HG02588 (cell line): Measurements from ENCODE around the gene IGLL5.
"Not testable (repeated sequence)": the region's sequence is repeated elsewhere in the genome, so short reads cannot be mapped to it uniquely, and the experiment has no call there.

ENCODE experiments used
- ATAC-seq: cut with Tn5 transposase; IDR thresholded peaks from one replicate; pipeline ENCODE4 v1.9.1; 2021; ENCODE audit warnings: mild to moderate bottlenecking, moderate library complexity; ENCODE audit not compliant: unreplicated experiment

IGLL5 gene

DNA sequence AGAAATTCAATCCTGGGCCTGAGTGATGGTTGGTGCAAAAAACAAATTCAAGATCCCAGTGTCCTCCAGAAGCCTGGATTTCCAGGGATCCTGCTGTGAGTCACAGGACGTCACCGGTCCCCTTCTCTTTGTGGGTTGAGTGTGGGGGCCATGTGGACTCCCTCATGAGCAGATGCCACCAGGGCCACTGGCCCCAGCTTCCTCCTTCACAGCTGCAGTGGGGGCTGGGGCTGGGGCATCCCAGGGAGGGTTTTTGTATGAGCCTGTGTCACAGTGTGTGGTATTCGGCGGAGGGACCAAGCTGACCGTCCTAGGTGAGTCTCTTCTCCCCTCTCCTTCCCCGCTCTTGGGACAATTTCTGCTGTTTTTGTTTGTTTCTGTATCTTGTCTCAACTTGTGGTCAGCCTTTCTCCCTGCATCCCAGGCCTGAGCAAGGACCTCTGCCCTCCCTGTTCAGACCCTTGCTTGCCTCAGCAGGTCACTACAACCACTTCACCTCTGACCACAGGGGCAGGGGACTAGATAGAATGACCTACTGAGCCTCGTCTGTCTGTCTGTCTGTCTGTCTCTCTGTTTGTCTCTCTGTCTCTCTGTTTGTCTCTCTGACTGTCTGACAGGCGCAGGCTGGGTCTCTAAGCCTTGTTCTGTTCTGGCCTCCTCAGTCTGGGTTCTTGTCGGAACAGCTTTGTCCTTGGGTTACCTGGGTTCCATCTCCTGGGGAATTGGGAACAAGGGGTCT, 11.9 kb downstream of the IGLL5 start:
- ATAC-seq: not testable (repeated sequence)

DNA sequence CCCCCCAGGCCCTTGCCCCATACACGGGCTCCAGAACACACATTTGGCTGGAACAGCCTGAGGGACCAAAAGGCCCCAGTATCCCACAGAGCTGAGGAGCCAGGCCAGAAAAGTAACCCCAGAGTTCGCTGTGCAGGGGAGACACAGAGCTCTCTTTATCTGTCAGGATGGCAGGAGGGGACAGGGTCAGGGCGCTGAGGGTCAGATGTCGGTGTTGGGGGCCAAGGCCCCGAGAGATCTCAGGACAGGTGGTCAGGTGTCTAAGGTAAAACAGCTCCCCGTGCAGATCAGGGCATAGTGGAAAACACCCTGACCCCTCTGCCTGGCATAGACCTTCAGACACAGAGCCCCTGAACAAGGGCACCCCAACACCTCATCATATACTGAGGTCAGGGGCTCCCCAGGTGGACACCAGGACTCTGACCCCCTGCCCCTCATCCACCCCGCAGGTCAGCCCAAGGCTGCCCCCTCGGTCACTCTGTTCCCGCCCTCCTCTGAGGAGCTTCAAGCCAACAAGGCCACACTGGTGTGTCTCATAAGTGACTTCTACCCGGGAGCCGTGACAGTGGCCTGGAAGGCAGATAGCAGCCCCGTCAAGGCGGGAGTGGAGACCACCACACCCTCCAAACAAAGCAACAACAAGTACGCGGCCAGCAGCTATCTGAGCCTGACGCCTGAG, 13.1 kb downstream of the IGLL5 start:
- ATAC-seq: not testable (repeated sequence)

DNA sequence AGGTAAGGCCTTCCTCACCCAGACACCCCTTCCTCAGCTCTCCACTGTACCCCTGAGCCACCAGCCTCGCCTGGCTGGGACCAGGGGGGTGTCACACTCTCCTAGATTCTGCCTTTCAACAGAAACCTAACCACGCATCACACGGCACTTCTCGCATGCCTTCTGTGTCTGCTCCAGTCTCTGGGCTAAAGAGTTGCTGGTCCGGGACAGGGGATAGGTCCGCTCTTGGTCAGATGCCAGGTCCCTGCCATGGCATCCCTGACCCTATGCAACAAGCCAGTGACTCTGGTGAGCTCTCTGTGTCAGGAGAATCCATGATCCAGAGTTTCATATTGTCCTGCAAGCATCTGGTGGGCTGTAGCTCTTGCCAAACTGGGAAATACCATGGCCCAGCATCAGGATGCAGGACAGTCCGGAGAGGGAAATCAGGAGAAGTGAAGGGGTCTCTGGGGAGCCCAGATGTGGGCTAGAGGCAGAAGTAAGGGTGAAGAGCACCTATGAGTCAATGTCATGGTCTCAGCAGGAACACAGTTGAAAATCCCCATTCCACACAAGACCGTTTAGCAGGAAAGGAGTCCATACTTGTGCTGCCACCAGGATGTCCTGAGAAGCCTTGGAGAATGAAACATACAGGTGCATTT, 14.1 kb downstream of the IGLL5 start:
- no peak for ATAC-seq

DNA sequence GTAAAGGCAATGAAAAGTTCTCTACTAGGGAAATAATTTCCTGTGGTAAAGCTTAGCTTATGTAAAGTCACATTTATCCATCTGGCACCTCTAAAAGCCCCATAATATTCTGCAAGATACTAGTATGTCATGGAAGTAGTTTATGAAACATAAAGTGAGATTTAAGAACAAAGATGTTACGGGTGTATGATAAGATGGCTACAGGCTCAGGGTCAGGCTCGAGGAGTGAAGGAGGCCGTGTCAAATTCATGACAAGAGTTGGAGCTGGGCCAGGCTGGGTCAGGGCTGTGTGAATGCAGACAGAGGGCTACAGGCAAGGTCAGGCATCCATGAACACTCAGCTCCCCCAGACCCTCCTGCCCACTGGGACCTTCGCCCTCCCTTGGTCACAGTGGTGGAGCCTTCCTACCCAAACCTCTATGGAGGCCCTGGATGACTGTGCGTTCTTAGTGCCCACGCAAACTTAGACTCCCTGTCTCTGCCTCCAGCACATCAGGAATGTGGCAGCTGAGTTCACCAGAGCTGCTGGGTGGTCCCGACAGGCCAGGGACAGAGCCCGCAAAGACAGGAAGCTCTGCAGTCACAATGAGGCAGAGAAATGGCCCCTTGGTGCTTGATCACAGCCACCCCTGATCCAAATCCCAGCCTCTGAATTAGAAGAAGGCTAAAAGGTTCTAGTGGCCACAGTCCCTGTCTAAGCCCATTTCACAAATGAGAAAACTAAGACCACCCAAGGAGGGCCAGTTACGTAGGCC, 14.8 kb downstream of the IGLL5 start:
- no peak for ATAC-seq

DNA sequence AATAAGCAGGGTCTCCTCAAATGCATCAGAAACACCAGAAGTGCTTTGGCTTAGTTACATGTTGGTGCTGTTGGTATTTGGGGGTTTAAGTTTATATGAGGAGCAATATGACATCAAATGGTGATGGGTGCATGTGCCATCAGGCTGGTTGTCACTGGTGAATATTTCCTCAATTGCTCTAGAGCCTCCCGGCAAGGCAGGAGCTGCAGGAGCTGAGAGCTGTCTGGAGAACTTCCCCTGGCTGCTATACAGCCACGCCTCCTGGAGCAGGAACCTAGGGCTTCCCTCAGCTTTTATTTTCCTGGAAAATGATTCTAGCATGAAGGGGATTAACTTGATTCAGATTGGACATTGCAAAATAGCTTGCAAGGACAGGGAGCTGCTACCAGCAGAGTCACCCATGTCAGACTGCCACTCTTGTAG, 15.8 kb downstream of the IGLL5 start:
- ATAC-seq: no peak

DNA sequence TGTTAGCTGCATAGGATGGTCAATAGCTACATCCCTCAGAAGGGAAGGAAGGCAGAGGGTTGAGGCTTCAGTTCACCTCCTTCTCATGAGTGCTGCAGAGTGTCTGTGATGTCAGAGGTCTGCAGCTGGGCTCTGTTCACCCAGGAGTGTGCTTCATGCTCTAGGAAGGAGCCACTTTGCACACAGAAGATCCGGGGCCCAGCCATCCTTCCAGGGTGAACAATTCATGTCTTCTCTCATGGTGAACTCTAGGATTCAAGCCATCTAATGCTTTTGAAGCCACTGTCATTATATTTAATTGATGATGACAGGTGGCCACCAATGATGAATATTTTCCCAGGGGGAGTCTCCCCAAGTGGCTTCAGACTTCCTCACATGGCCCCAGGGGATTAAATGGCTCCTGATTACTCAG, 16.2 kb downstream of the IGLL5 start:
- not testable (repeated sequence) for ATAC-seq

DNA sequence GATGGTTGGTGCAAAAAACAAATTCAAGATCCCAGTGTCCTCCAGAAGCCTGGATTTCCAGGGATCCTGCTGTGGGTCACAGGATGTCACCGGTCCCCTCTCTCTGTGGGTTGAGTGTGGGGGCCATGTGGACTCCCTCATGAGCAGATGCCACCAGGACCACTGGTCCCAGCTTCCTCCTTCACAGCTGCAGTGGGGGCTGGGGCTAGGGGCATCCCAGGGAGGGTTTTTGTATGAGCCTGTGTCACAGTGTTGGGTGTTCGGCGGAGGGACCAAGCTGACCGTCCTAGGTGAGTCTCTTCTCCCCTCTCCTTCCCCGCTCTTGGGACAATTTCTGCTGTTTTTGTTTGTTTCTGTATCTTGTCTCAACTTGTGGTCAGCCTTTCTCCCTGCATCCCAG, 17.1 kb downstream of the IGLL5 start:
- not testable (repeated sequence) for ATAC-seq

DNA sequence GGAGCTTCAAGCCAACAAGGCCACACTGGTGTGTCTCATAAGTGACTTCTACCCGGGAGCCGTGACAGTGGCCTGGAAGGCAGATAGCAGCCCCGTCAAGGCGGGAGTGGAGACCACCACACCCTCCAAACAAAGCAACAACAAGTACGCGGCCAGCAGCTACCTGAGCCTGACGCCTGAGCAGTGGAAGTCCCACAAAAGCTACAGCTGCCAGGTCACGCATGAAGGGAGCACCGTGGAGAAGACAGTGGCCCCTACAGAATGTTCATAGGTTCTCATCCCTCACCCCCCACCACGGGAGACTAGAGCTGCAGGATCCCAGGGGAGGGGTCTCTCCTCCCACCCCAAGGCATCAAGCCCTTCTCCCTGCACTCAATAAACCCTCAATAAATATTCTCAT, 18.8 kb downstream of the IGLL5 start:
- ATAC-seq: not testable (repeated sequence)

DNA sequence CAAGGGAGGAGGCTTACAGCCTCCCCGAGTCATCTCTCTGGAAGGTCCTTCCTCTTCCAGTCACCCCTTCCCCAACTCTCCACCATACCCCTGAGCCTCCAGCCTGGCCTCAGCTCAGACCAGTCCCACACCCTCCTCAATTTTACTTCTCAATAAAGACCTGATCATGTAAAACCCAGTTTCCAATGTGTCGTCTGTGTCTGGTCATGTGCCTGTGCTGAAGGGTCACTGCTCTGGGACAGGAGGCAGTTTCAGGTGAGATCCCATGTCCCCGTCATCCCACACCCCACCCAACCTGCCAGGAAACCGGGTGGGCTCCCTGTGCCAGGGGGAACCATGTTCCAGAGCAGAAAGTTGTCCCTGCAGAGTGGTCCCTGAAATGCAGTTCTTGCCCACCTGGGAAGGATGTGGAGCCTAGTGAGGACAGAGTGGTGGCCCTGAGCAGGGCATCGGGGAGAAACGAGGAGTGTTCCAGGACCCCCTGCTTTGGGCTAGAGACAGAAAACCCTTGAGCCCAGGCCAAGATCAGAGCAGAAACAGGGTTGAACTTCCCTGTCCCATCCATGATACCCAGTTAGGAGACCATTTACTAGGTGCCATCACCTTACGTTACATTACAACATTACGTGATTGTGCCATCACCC, 19.4 kb downstream of the IGLL5 start:
- ATAC-seq: no peak

DNA sequence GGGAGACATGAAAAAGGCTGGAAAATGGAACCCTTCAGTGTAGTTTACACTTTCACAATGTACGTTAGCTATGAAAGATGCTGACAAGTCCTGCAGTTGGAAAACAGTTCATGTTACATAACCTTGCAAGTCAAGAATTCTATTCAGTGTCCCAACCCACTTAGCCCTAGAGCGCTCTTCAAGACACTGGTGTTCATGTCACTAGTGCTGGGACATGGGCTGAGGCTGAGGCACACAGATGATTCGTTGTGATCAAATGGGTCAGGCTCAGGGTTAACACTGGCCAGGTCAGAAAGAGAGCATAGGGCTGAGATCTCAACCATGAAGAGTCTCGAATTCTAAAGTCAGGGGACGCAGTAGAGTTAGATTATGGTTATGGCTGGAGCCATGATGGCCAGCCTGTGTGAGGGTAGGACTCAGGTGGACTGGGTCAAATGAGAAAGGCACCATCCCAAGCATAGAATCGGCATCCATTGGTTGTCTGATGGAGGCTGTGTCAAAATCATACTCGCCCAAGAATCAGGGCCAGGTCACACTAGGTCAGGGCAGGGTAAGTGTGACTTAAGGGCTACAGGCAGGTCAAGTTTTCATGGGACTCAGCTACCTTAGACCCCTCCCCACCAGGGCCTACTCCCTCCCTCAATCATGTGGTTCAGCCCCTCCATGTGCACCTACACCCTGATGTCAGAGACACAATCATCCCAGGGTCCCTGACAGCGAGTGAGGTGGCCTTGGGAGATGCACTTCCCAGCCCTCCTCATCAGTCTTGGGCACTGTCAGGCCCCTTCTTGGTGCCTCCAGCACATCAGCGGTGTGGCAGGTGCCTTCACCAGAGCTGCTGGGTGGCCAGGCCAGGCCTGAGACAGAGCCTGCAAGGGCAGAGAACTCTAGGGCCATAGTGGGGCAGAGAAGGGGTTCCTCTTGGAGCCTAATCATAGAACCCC, 20.2 kb downstream of the IGLL5 start:
- no peak for ATAC-seq

DNA sequence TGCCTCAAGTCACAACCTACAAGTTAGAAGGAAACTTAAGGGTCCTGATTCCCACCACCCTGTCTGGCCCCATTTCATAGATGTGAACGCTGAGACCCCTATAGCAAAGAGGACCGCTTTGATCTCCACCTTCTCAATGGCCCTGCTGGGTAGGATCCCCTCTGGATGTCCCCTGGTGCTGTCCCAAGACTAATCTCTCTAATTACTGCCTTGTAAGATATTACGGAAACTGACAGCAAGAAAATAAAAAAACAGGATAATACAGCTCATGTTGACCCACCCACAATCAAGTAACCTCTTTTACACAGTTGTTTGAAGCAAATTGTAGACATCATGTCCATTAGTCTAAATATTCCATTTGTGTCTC, 20.9 kb downstream of the IGLL5 start:
- ATAC-seq: no peak

DNA sequence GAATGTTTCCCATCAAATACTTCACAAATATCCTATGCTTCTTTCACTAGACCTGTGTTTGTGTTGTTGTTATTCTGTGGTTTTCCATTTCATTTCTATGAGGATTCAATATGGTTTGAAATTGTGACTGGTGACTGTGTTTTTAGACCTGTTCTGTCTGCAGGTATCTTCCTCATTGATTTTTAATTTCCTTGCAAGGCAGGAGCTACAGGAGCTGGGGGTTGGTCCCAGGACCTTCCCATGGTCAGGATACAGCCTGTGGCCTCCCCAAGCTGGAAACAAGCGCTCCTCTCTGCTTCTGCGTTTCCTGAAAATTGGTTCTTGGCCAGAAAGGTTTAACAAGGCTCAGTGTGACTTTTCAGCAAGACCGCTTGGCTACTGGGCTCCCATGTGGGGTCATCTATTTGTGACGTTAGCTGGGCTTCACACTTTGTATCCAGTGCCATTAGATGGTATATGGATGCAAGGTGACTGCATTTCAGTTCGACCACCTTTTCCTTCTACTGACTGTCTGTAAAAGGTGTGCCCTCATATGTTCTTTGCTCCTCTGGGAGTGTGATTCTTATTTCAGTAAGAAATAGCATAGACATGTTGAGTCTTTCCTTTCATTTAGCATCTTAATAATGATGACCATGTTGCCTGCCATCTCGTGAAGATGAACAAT, 21.5 kb downstream of the IGLL5 start:
- no peak for ATAC-seq

DNA sequence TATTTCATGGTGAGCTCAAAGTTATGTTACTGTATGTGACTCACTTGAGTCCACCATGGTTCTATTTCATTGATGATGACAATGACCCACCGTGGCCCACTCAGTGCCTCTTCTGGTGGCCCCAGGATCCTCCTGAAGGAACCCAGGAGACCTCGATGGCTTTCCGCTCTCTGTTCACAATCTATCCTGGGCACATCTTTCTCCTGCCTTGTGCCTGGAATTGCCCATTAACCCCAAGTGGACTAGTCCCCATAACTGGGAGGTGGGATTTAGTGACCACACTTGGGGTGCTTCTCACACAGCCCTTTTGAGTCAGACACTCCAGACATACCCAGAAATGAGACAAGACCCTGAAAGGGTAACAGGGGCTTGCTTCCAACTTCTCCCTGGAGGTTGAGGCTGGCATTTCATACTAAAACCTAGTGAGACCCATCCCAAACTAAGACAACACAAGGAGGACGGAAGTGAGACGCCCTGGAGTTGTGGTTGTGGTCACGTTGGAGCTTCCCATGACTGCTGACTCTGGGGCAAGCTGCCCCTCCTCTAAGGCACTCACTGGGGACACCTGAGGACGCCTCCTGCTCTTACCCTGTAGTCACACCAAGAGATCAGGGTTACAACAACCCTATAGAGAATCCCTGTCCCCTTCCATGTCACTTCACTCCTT, 22.1 kb downstream of the IGLL5 start:
- ATAC-seq: no peak

DNA sequence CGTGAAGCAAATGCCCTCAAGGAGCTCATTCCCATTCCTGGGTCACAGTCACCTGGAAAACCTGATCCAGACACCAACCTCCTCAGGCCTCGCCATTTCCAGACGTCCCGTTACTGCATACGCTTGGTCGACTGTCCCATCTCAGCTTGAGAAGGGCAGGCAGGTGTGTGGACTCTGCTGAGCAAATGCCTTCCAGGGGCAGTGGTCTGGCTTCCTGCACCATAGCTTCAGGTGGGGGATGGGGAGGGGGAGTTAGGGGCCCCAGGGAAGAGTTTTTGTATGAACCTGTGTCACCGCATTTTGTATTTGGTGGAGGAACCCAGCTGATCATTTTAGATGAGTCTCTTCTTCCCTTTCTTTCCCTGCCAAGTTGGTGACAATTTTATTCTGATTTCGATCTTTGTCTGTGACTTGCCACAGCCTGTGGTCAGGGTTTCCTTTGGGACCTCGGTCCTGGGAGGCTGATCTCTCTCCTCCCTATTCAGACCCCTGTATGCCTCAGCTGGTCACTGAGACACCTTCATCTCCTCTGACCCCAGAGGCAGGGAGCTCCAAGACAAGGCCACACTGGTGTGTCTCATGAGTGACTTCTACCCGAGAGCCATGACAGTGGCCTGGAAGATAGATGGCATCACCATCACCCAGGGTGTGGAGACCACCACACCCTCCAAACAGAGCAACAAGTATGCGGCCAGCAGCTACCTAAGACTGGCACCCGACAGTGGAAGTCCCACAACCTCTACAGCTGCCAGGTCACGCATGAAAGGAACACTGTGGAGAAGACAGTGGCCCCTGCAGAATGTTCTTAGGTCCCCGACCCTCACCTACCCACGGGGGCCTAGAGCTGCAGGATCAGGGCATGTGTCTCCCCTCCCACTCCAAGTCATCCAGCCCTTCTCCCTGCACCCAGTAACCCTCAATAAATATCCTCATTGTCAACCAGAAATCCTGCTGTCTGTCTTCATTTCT, 22.9 kb downstream of the IGLL5 start:
- ATAC-seq: no peak

DNA sequence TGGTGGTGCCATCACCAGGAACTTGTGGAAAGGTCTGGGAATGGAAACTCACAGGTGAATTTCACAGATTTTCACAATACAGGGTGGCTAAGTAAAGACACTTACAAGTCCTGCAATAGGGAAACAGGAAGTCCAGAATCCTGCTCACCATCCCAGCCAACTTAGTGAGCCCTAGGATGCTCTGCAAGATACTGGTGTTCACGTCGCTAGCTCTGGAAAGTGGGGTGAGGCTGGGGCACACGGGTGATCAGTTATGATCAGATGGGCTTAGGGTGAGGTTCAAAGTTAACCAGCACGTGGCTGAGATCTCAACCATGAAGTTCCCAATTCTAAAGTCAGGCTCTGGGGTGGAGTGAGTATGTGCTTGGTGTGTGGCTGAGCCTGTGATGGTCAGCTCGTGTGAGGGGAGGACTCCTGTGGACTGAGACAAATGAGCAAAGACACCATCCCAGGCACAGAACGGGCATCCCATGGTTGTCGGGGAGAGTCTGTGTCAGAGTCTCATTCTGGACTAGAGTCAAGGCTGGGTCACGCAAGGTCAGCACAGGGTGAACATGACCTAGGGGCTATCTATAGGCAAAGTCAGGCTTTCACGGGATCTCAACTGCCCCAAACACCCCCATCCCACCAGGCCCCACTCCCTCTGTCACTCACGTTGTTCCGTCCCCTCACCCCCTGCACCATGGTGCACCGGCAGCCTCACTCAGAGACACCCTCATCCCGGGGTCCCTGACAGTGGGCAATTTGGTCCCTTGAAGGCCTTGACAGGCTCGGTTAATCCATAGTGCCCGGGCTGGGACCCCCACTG, 23.9 kb downstream of the IGLL5 start:
- ATAC-seq: no peak

DNA sequence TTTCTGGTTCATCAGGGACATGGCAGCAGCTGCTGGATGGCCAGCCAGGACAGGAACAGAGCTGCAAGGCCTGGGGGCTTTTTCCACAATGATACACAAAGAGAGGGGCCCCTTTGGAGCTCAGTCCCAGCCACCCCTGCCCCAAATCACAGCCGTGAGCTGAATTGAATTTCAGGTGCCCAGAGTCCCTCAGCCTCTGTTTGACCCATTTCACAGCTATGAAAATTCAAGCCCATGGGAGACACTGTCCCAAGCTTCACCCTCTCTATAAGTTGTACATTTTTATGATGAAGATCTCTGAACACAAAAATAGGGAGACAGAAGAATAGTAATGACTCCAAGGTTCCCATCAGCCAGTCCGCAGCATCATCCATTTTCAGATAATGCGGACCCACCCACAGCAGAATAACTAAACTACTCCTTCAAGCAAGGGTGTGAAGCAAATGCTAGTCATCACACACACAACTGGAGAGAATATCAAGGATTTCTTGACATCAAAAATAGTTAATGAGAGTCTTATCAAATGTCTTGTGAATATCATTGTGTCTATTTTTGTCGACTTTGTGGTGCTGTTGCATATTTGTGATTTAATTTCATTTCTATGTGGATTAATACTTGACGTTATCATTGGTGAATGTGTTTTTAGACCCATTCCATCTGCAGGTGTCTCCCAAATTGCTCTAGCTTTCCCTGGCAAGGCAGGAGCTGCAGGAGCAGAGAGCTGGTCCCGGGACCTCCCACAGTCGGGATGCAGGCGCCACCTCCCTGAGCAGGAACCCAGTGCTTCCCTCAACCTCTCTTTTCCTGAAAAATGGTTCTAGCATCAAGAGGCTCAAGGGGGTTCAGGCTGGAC, 24.7 kb downstream of the IGLL5 start:
- no peak for ATAC-seq
